GM20000 (cell line): Measurements from ENCODE around the gene MARCHF2.
"Not testable (repeated sequence)": the region's sequence is repeated elsewhere in the genome, so short reads cannot be mapped to it uniquely, and the experiment has no call there.

Experiments
- DNase-seq: peaks from one replicate; pipeline ENCODE4 v3.0.0; 2012; ENCODE audit warnings: low spot score
- TF ChIP-seq, protein P1 (sequence below): IDR thresholded peaks from 2 replicates; pipeline ENCODE4 v1.5.1; 2012; ENCODE audit warnings: mild to moderate bottlenecking, control low read depth; ENCODE audit errors: extremely low read depth, missing control alignments

MARCHF2 gene

DNA sequence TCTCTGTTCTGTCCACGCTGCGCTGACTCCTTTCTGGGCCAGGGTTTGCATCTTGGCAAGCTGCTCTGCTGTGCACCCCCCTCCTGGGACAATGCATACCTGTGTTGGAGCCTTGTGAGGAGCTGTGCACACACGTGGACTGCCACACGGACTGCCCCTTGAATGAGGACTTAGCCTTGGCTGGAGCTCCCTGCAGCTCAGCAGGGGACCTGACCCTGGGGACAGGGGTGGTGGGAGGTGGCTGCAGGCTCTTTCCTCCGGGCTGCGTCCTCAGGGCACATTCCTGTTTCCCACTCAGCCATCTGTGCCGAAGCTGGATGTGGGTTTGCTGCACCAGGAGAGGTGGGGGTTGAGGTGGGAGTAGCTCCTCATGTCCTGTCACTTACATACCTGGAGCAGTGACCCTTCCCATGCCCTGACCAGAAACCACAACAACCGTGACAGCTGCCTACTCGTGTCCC lies 14.8 kb upstream of the MARCHF2 start:
- TF ChIP-seq, protein P1, sequence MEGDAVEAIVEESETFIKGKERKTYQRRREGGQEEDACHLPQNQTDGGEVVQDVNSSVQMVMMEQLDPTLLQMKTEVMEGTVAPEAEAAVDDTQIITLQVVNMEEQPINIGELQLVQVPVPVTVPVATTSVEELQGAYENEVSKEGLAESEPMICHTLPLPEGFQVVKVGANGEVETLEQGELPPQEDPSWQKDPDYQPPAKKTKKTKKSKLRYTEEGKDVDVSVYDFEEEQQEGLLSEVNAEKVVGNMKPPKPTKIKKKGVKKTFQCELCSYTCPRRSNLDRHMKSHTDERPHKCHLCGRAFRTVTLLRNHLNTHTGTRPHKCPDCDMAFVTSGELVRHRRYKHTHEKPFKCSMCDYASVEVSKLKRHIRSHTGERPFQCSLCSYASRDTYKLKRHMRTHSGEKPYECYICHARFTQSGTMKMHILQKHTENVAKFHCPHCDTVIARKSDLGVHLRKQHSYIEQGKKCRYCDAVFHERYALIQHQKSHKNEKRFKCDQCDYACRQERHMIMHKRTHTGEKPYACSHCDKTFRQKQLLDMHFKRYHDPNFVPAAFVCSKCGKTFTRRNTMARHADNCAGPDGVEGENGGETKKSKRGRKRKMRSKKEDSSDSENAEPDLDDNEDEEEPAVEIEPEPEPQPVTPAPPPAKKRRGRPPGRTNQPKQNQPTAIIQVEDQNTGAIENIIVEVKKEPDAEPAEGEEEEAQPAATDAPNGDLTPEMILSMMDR = no peak
- no peak for DNase-seq

DNA sequence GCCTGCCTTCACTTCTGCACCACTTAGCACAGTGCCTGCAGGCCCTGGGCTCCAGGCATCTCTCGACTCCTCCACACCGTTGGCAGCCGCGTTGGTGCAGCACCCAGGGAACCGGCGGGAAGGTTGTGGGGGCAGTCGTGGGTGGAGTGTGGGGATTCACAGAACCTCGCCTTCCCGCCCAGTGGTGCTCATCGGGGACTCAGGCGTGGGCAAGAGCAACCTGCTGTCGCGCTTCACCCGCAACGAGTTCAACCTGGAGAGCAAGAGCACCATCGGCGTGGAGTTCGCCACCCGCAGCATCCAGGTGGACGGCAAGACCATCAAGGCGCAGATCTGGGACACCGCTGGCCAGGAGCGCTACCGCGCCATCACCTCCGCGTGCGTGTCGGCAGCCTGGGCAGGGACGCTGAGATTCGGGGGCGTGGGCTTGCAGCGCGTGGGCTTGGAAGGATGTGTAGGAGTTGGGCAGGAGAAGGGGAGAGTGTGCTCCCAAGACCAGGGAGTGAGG lies 13.4 kb upstream of the MARCHF2 start:
- TF ChIP-seq, protein P1 = no peak

DNA sequence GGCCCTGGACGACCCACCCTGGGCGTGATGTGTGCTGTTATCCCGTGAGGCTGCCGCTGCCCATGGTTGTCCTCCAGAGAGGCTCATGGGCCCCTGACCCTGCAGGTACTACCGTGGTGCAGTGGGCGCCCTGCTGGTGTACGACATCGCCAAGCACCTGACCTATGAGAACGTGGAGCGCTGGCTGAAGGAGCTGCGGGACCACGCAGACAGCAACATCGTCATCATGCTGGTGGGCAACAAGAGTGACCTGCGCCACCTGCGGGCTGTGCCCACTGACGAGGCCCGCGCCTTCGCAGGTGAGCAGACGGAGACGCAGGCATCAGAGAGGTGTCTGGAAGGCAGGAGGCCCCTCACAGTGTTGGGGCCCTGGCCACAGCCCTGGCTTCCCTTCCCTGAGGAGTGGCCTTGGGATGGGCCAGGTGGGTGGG lies 11.1 kb upstream of the MARCHF2 start:
- DNase-seq = no peak
- TF ChIP-seq, protein P1 = no peak

More for the DNA sequence above, 13.4 kb upstream of the MARCHF2 start:
- DNase-seq = peak; percentile 13

DNA sequence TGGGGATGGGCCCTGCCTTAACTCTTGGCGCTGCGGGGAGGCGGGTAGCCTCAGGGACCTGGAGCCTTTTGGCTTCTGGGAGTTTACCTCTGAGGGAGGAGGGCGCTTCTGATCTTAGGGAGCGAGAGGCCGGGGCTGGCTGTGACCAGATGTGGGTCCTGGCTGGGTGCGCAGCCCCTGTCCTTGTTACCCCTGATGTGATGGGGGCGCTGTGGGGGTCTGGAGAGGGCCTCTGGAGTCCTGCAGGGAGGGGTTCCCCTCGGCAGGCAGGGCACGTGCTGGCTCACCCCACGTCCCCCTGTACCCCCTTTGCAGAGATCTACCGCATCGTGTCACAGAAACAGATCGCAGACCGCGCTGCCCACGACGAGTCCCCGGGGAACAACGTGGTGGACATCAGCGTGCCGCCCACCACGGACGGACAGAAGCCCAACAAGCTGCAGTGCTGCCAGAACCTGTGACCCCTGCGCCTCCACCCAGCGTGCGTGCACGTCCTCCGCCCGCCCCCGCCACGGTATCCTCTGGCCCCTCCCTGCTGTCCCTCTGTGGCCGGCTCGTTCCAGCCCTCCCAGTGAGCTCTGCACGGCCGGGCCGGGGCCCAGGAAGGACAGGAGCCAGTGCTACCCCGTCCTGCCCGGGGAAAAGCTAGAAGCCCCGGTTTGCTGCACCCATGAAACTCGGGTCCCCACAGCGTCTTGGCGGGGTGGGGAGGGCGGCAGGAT lies 9.8 kb upstream of the MARCHF2 start:
- TF ChIP-seq, protein P1 = no peak
- no peak for DNase-seq

DNA sequence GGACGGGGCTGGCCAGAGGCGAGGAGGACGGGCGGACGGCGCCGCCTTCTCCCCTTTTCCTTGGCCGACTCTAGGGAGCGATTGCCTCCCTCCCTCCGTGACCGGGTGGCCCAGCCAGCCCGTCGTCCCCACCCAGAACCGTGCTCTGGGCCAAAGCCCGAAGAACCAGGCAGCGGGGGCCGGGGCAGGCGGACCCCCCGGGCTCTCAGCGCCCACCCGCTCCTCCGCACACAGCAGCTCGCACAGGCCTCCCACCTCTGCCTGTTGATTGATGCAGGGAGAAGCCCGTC lies 9.3 kb upstream of the MARCHF2 start:
- TF ChIP-seq, protein P1 = no peak
- no peak for DNase-seq

DNA sequence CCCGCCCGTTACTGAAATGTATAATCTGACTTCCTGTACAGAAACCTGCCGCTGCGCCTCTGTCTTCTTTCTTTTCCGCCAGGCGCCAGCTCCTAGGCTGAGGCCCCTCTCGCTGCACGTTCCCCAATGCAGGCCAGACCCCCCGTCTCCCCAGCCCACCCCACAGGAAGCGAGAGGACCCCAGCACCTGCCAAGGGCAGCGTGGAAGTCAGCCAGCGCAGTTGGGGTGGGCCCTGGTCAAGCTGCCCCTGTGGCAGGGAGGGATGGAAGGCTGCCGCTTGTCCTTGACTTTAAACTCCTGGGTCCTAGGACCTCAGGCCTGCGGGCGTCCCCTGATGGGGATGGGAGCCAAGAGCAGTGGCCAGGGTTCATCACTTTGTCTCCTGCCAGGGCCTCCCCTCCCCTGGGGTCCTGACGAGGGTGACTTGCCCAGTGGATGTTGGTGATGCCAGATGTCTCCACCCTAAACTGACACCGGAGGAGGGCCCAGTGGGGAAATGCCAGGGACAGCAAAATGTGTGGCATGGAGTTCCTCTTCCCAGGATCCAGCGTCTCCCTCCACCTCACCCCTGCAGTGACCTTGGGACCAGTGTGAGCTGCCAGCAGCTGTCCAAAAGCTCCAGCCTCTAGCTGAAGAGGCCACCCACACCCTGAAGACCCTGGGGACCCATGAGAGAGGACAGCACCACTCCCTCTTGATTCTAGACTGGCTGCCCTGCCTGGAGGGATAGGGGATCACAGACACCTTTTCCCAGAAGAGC lies 8.5 kb upstream of the MARCHF2 start:
- DNase-seq = no peak
- TF ChIP-seq, protein P1 = no peak

DNA sequence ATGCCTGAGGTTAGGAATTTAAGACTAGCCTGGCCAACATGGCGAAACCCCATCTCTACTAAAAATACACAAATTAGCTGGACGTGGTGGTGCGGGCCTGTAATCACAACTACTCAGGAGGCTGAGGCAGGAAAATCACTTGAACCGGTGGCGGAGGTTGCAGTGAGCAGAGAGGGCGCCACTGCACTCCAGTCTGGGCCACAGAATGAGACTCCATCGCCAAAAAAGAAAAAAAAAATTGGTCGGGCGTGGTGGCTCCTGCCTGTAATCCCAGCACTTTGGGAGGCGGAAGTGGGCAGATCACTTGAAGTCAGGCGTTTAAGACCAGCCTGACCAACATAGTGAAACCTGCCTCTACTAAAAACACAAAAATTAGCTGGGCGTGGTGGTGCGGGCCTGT lies 2.4 kb upstream of the MARCHF2 start:
- not testable (repeated sequence) for DNase-seq
